ENCODE results near the gene SPATA13.

GRCh38 chr13:24225930-24226329 lies 65.4 kb downstream of the SPATA13 start:
- no peak for TF ChIP-seq EZH2 (IDR thresholded peaks at IDR 0.05; ENCODE audit: borderline replicate concordance, low read depth, low read length, severe bottlenecking)
- TF ChIP-seq, protein P1, sequence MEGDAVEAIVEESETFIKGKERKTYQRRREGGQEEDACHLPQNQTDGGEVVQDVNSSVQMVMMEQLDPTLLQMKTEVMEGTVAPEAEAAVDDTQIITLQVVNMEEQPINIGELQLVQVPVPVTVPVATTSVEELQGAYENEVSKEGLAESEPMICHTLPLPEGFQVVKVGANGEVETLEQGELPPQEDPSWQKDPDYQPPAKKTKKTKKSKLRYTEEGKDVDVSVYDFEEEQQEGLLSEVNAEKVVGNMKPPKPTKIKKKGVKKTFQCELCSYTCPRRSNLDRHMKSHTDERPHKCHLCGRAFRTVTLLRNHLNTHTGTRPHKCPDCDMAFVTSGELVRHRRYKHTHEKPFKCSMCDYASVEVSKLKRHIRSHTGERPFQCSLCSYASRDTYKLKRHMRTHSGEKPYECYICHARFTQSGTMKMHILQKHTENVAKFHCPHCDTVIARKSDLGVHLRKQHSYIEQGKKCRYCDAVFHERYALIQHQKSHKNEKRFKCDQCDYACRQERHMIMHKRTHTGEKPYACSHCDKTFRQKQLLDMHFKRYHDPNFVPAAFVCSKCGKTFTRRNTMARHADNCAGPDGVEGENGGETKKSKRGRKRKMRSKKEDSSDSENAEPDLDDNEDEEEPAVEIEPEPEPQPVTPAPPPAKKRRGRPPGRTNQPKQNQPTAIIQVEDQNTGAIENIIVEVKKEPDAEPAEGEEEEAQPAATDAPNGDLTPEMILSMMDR (IDR thresholded peaks at IDR 0.05; ENCODE audit: borderline replicate concordance, extremely low read depth, low read length, poor library complexity, severe bottlenecking), result no peak

All from DND-41 (cell line).